Epithelial cell of prostate (primary cell): ENCODE measurements around the gene ANXA3.
A peak's percentile ranks its signal among the peaks of the same experiment; 100 is the strongest.

Source experiments
- DNase-seq: peaks from one replicate; pipeline ENCODE4 v3.0.0-alpha.2; 2011; ENCODE audit warnings: low read depth, low spot score
- H3K27ac ChIP-seq: fragments of 450-650 bp; 2 replicates; pipeline ENCODE4 v1.5.1; 2017; ENCODE audit warnings: mild to moderate bottlenecking

The ANXA3 gene

DNA sequence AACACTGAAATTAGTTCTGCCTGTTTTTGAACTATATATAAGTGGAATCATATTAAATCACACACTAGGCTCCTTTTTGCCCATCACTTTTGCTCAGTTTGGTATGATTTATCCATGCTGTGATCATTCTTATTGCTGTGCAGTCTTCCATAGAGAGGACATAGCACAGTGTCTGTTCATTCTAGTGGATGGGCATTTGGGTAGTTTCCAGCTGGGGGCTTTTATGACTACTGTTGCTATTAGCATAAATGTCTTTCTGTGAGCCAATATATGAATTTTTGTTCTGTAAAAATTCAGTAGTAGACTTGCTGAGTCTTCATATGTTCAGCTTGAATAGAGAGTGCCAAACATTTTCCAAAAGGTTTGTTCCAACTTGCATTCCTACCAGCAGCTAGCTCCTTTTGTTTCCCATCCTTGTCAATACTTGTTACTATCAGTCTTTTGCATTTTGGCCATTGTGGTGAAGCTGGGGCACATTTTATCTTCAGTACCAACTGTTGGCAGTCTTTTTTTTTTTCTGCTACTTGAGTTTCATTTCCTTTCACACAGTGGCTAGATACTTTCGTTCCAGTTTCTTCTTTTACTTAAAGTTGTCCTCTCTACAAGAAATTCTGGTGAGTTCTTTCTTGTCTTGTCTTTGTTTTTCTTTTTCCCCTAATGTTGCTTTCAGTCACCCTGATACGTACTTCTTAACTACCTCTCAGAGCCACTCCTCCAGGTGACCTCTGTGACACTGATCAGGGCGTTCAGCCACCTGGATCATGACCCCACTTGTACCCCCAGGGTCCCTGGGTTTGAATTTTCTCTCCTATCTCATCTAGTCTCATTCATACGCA is 87.0 kb downstream of the ANXA3 start:
- no peak for DNase-seq
- no peak overlapping the region for H3K27ac ChIP-seq

DNA sequence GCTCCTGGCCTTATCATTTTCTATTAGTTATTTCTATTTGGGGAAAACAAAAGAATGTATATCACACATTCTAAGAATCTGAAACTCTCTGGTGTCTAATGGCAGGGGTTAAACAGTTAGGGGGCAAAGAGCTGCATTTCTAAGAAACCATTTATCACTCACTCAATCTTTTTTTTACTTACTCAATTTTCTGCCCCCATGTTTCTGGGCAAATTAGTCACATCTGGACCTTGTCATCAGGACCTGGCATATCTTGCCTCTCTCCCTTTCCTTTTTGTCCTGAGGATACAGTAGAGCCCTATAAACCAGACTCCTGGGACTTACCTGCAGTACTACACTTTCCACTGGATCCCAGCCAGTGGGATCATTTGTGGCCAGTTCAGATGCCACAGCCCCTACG is 89.1 kb downstream of the ANXA3 start:
- no peak for DNase-seq
- no peak overlapping the region for H3K27ac ChIP-seq

DNA sequence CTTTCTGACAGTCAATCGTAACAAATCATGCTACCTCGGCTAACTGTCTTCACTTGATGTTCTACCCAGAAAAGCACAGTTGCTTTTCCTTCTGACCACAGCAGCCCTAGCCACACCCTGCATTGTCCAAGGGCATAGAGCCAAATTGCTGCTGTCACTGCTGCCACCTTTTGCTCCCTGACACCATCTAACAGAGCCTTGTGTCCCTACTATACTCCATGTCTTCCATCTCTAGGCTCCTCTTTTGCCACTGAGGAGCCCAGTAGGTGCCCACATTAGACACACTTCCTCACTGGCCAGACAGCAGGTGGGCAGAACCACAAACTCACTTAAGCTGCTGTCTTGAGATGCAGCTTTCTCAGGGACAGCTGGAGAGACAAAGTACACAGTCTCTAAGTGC is 91.4 kb downstream of the ANXA3 start:
- no peak for DNase-seq
- H3K27ac ChIP-seq: no peak overlapping the region

DNA sequence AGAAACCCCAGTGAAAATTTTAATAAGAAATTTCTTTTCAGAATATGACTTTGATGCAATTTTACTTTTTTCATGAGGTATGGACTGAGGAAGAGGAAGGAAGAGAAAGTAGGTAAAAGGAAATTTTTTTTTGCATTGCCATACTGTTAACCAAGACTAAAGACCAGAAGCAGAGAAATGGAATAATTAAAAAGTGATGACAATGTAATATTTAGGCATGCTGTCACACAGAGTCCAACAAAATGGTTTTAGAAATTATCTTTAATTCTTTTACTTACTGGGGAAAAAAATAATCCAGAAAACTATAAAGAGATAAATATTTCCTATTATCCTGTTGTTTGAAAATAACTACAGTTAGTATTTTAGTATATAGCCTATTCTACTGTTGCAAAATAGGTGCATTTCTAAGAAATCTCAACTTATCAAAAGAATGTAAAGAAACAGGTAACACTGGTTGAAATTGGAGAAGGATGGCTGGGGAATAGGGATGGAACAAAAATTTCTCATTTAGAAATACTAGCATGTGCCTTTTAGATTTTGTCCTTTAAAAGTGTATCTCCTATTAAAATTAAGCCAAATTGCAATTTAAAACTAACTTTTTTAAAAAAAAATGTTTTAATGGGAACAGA is 92.6 kb downstream of the ANXA3 start:
- no peak for DNase-seq
- H3K27ac ChIP-seq: peak overlapping the region; percentile 94

DNA sequence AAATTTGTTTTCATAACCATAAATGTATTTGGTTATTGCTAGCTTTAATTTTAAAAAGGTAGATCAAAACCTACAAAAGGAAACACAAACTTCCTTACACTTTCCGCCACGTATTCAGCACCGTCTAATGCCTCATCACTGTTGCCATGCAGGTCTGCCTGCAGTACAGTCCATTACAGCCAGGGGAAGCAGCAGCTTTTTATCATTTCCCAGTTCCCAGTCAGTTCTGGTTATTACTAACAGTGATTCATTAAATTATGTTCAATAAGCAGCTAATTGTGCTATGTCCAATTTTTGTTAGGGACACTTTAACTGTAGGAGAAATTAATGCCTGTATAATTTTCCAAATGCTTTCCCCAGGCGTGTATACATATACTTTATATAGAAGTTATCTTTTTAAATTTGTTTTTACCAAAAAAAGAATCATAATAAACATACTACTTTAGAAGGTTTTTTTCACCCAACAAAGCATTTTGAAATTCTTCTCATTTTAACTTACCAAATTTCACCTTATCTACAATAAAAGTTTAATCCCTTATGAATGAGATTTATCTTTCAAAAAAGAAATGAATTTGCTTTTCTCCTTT is 93.3 kb downstream of the ANXA3 start:
- DNase-seq: peak; percentile 39
- H3K27ac ChIP-seq: peak overlapping the region; percentile 94

DNA sequence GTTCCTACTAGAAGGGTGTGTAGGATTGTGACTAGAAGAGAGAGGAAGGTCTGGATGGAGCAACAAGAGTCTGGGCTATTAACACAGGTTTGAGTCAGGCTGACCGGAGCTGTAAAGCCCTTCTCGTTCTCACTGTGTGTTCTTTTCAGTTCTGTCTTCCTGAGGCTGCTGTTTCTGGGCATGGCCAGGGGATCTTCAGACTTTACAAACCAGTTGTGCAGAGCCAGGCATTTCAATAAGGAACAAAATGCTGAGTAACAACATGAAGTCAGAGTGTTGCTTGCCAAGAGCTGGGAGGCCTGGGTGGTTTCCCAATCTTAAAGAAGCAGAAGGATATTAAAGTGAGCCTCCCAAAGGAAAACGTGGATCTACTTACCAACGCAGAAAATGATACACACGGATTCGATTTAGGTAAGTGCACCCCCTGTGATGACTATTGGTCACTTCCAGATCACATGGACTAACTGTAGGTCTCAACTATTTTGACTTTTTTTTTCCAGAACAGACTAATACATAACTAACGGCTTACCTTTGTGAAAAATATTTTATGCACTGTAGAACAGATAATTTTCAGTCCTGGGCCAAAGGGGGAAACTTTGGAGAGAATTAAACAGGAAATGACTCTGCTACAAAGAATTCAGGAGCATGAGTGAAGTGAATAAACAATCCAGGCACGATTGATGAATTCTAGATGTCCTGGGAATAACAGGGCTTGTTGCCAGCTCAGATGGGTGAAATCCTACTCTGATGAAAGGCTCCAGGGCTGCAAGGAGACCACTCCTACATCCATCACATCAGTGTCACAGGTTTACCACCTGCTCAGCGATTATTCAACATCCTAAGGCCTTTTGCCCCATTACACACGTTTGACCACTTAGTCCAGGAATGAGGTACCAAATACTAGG is 94.5 kb downstream of the ANXA3 start:
- peak; percentile 72 for DNase-seq
- peak overlapping the region; percentile 94 for H3K27ac ChIP-seq

DNA sequence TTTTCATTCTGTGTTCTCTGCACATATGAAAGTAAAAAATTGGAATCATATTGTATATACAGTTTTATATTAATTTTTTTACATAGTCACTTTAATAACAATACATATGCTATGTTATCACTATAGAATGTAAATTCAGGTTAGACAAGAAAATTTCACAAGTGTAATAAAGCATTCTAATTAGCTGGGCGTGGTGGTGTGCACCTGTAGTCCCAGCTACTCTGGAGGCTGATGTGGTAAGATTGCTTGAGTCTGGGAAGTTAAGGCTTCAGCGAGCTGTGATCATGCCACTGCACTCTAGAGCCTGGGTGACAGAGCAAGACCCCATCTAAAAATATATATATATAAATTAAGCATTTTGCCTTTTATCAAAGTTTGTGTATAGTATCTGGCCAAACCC is 95.7 kb downstream of the ANXA3 start:
- peak overlapping the region; percentile 94 for H3K27ac ChIP-seq
- DNase-seq: no peak

DNA sequence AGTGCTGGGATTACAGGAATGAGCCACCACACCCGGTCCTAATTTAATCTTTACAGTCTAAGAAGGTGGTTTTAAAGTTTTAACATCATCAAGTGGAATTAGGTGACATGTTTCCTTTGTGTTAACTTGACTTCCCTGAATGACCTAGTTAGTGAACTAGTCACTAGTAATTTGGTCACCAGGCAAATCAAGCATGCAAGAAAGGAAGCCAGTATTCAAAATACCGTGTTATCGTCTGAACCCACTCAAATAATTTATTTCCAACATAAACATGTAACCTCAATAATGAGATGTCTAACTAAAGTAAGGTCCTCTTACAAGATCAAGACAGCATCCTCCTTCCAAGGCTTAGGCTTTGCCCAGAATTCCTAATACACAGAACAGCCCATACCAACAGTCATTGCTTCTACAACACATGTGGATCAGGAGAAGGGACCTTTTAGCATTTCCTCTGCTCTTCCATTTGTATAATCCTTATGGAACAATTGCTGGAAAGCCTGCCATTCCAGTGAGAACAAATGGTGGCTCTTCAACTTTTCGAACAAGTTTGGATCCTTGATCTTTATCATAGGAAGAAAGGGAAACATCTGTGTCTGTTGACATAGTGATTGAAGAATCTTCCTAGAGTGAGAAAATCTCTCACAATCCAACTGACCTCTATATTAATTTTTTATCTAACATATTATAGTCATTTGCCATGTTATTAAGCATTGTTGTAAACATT is 97.2 kb downstream of the ANXA3 start:
- no peak for DNase-seq
- H3K27ac ChIP-seq: peak overlapping the region; percentile 94

DNA sequence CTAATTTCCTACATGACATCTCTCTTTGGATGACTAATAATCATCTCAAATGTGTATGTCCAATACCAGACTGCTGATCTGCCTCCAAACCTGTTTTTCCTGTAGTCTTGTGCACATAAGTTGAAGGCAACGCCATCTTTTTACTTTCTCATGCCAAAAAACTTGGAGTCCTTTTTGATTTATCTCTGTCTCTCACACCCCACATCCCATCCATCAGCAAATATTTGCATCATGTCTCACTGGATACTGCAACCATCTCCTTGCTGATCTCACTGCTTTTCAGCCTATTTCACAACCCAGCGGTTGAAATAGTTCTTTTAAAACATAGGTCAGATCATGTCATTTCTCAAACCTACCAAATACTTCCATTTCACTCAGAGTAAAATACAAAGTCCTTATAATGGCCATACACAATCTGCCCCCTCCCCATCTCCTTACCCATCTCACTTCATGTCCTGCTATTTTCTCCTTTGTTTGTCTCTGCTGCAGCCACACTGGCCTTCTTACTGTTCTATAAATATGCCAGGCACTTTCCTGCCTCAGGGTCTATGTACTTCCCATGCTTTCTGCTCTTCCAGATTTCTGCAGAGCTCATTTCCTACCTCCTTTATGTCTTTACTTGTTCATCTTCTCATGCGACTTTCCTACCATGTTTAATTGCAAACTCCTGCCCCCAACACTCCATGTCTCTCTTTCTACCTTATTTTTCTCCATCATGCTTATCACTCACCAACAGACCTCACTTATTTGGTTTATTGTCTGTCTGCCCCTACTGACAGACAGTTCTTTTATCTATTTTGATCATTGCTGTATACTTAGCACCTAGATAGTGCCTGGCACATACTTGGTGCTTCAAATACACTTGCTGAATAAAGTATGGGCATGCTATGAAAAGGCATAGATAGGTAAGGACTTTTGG is 98.8 kb downstream of the ANXA3 start:
- DNase-seq: peak; percentile 87
- H3K27ac ChIP-seq: peak overlapping the region; percentile 94

DNA sequence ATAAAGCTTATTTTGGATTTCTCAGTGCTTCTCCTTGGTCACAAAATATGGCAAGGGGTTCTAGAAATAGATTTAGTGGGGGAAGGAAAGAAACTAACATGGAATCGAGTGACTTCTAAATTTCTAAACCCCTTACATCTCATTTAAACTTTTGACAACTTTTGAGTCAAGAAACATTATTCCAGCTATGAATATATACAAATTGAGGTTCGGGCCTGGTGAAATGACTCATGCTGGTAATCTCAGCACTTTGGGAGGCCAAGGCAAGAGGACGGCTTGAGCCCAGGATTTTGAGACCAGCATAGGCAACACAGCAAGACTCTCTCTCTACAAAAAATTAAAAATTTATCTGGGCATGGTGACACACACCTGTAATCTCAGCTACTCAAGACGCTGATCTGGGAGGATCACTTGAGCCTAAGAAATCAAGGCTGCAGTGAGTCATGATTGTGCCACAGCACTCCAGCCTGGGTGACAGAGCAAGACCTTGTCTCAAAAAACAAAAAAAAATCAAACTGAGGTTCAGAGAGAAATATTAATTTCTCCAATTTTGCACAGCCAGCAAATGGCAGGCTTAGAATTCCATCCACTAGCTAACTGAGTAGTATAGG is 99.8 kb downstream of the ANXA3 start:
- DNase-seq: no peak
- peak overlapping the region; percentile 94 for H3K27ac ChIP-seq

DNA sequence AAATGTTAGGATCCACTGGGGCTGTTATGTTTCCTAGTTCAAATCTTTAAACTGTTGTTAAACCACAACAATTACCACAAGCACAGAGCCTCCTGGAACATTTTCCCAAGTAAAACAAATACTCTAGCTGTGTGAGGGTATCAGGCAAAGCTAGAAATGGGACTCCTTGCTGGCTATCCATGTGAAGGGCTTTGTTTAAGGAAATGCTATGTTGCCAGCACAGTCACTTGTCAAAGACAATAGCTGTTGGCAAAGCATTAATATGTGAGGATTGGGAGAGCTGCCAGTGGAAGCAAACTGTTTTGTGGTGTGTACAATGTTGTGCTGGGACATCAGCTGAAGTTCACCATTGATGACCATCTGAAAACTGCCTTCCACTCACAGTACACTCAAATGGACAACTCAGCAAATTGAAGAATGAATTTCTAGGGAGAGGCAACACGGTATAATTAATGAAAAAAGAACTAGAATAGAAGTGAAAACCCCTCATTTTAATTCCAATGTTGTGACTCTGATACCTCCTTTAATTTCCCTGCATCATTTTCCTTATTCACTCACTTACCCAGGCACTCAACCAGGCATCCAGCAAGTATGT is 100.8 kb downstream of the ANXA3 start:
- no peak for DNase-seq

DNA sequence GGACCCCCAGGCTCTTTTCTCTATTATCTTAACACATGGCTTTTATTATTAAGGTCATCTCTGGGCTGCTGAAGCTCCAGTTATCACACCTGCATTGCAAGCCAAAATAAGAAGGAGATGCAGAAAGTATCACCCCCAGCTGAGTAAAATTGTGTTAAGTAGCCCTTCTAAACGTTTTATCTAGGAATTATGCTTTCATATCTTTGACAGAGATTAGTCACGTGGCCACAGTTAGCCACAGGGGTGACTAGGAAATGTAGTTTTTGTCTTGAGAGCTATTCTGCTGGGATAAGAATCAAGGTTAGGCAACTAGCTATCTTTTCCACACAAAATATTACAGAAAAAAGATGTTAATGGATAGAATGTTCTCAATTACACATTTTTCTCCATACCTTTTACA is 102.1 kb downstream of the ANXA3 start:
- H3K27ac ChIP-seq: no peak overlapping the region
- DNase-seq: no peak

More for the DNA sequence above, 100.8 kb downstream of the ANXA3 start:
- no peak overlapping the region for H3K27ac ChIP-seq

DNA sequence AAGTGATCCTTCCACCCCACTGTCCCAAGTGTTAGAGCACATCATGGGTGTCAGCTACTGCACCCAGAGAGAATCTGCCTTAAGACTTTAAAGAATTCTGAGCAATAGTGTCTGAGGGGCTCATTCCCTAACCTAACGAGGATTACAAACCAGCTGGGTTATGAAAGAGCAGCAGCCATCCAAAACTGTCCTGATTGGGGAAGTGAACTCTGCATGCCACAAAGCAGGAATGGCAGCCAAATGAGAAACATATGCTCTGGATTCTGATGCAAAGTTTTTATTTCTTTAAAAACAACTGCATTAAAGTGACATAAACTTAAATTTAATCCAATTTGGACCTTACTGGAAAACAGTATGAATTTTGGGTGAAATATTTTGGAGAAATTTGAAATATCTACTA is 103.2 kb downstream of the ANXA3 start:
- DNase-seq: no peak
- H3K27ac ChIP-seq: no peak overlapping the region

DNA sequence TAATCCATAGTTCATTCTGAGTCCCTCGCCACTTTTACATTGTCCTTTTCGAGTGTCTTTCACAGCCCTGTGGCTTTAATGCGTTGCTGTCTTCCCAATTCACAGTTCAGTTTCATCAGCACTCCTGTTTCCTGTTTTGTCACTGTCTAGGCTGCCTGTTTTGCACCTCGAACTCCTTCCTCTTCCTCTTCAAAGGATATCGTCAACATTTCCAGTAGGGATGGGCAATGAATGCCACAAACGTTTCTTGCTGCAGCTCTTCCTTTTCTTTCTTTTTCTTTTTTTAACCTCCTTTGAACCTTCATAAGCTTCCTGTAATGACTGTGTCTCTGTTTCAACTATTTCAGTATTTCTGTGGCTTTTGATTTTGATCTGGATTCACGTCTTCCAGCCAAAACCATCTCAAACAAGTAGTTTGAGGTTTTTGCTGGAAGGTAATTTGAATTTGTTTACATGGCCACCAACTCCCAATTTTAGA is 105.4 kb downstream of the ANXA3 start:
- no peak overlapping the region for H3K27ac ChIP-seq
- no peak for DNase-seq

DNA sequence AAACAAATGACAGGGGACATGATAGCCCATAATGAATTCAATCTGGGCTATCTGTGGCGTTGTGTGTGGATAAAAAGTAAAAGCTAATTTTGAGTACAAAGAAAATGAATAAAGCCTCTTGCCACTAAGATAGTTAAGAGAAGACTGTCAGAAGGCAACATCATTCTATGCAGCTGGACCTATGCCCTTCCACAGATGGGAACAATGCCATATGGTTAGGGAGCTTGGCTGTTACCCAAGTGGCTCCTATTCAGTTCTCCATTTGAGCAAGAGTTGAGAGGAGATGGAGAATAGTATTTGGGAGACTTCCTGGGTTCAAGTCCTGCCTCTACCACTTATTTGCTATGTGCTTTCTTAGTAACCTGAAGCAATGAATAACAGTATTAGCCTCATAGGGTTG is 107.7 kb downstream of the ANXA3 start:
- no peak overlapping the region for H3K27ac ChIP-seq
- DNase-seq: no peak

DNA sequence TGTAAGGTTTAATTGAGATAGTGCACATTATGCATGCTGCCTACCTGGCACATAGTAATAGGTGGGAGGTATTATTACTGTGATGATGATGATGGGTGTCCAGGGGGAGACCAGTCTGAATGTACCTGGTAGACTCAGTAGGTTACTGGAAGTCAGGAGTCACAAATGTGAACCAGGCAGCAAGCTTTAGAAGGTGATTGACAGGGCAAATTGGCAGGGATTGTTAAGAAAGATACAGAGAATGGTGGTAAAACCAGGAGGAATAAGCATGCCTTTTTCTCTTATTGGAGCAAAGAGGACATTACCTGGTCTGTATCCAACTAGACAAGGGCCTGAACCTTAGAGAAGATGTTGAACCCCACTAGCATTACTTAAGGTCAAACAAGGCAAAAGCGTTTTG is 108.1 kb downstream of the ANXA3 start:
- H3K27ac ChIP-seq: no peak overlapping the region
- no peak for DNase-seq
